Suprapubic skin (tissue), 3 donors: Measurements from ENCODE around the gene MPHOSPH8.

Source experiments
- EP300 ChIP-seq: sonication (generic); formaldehyde crosslinking; IDR thresholded peaks from one replicate; pipeline ENCODE4 v1.6.1; 2017; ENCODE audit warnings: antibody characterized with exemption
- POLR2A ChIP-seq, 2 donors: fragments of 450-650 bp; IDR thresholded peaks; one replicate each; pipeline ENCODE4 v1.6.1; 2017; ENCODE audit warnings: antibody characterized with exemption in 2 of 2, mild to moderate bottlenecking in 2 of 2, moderate library complexity in 2 of 2
- TF ChIP-seq, protein P1 (sequence below), 2 donors: fragments of 200-600 bp in 1 of 2; fragments of 450-650 bp in 1 of 2; sonication (generic) in 1 of 2; IDR thresholded peaks; one replicate each; pipeline ENCODE4 v1.5.1; 2016 to 2019; ENCODE audit warnings: antibody characterized with exemption in 2 of 2, mild to moderate bottlenecking in 1 of 2, moderate library complexity in 1 of 2

DNA sequence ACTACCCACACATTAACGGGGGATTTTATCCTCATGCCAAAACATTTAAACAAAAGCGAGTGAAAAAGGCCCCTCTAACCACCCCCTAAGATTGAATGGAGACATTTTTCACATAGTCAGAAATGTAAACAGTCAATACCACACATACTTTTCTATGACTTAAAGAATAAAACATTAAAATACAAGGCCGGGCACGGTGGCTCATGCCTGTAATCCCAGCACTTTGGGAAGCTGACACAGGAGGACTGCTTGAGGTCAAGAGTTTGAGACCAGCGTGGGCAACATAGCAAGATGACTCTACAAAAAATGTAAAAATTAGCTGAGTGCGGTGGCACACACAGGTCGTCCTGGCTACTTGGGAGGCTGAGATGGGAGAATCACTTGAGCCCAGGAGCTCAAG lies 47.3 kb downstream of the MPHOSPH8 start:
- TF ChIP-seq EP300 (no peak), POLR2A (IDR thresholded peaks at IDR 0.05) (no peak)
- TF ChIP-seq, protein P1, sequence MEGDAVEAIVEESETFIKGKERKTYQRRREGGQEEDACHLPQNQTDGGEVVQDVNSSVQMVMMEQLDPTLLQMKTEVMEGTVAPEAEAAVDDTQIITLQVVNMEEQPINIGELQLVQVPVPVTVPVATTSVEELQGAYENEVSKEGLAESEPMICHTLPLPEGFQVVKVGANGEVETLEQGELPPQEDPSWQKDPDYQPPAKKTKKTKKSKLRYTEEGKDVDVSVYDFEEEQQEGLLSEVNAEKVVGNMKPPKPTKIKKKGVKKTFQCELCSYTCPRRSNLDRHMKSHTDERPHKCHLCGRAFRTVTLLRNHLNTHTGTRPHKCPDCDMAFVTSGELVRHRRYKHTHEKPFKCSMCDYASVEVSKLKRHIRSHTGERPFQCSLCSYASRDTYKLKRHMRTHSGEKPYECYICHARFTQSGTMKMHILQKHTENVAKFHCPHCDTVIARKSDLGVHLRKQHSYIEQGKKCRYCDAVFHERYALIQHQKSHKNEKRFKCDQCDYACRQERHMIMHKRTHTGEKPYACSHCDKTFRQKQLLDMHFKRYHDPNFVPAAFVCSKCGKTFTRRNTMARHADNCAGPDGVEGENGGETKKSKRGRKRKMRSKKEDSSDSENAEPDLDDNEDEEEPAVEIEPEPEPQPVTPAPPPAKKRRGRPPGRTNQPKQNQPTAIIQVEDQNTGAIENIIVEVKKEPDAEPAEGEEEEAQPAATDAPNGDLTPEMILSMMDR (IDR thresholded peaks at IDR 0.05) = no peak
